Upper lobe of left lung (tissue), 6 donors: Measurements from ENCODE around the gene ABHD17C. TPM values are rescaled to one million over a fixed set of nuclear protein-coding genes. Genes with fewer than 3 reads are reported as not detected.

Source experiments
- ATAC-seq, 2 donors: fragments of 200-7000 bp; cut with Tn5 transposase; one replicate each; pipeline ENCODE4 v1.9.1; 2022; ENCODE audit warnings: mild to moderate bottlenecking in 2 of 2, moderate library complexity in 2 of 2; ENCODE audit not compliant: low FRiP score in 2 of 2
- DNase-seq, 2 donors: peaks; one replicate each; pipeline ENCODE4 v3.0.0-alpha.2; 2019 to 2020
- H3K27ac ChIP-seq, 4 donors: fragments of 200-600 bp; sonication (generic); one replicate each; pipeline ENCODE4 v1.5.1; 2016 to 2019
- H3K27me3 ChIP-seq, 4 donors: fragments of 200-600 bp; sonication (generic); one replicate each; pipeline ENCODE4 v1.5.1; 2017 to 2019
- H3K36me3 ChIP-seq, 4 donors: fragments of 200-600 bp; sonication (generic); one replicate each; pipeline ENCODE4 v1.5.1; 2016 to 2019
- H3K4me1 ChIP-seq, 4 donors: fragments of 200-600 bp; sonication (generic); one replicate each; pipeline ENCODE4 v1.5.1; 2018 to 2019
- H3K4me3 ChIP-seq, 4 donors: fragments of 200-600 bp; sonication (generic); one replicate each; pipeline ENCODE4 v1.5.1; 2017 to 2019; ENCODE audit warnings: mild to moderate bottlenecking in 2 of 4, moderate library complexity in 1 of 4
- H3K9me3 ChIP-seq, 4 donors: fragments of 200-600 bp; sonication (generic); one replicate each; pipeline ENCODE4 v1.5.1; 2018 to 2019
- CTCF ChIP-seq, 6 experiments: fragments of 450-650 bp in 4 of 6; fragments of 200-600 bp in 2 of 6; sonication (generic) in 2 of 6; IDR thresholded peaks; one replicate each; pipeline ENCODE4 v1.5.1; 2016 to 2019; ENCODE audit warnings: antibody characterized with exemption in 6 of 6
- EP300 ChIP-seq, 4 donors: sonication (generic); formaldehyde crosslinking; IDR thresholded peaks; one replicate each; pipeline ENCODE4 v1.5.1; 2017; ENCODE audit warnings: antibody characterized with exemption in 4 of 4, control low read depth in 2 of 4
- POLR2A ChIP-seq, 4 donors: fragments of 450-650 bp; IDR thresholded peaks; one replicate each; pipeline ENCODE4 v1.5.1; 2016 to 2017; ENCODE audit warnings: antibody characterized with exemption in 4 of 4, mild to moderate bottlenecking in 2 of 4
- POLR2AphosphoS5 ChIP-seq, 2 donors: sonication (generic); formaldehyde crosslinking; IDR thresholded peaks; one replicate each; pipeline ENCODE4 v1.5.1; 2017; ENCODE audit warnings: antibody characterized with exemption in 2 of 2
- WGBS, 2 donors: methylation state at CpG; one replicate each; pipeline ENCODE4 v1.1.5; 2017 to 2018; 5-methylcytosine and 5-hydroxymethylcytosine counted together
- total RNA-seq, 6 donors: library from RNA; depleted of rRNA in 4 of 6; stranded (reverse); fragments of >200 nt in 4 of 6; gene quantifications; one replicate each; pipeline versions ENCODE4 v1.1.0 to v1.2.1, GENCODE V29; 2016 to 2021
- donor health status: DM: no; HTN: no; CAD: no; lungs with moderate emphysema.
- donor health status: DM: no; HTN: yes; CAD: no; lungs with severe emphysema.

The ABHD17C gene
- total RNA-seq, 6 donors from 2014 or later: 15.7 to 34.2 (median 25.5) TPM

GRCh38 chr15:80668546-80669236 is 26.4 kb upstream of the ABHD17C start:
- Histone ChIP-seq H3K4me3 (no peak overlapping the region), H3K36me3 (no peaks in the 10 kb centered on the region), H3K4me1 (no peaks in the 10 kb centered on the region), H3K9me3 (no peaks in the 10 kb centered on the region), H3K27me3 (no peaks in the 10 kb centered on the region), H3K27ac (no peak overlapping the region)
- WGBS, 2 donors: 75 to 76% methylated on average over 3 of the region's 3 CpGs
- no peak for TF ChIP-seq POLR2AphosphoS5 (IDR thresholded peaks at IDR 0.05)
- TF ChIP-seq EP300 (IDR thresholded peaks at IDR 0.05): no peak
- DNase-seq (no peak), ATAC-seq (no peak)

GRCh38 chr15:80669663-80670273 is 25.3 kb upstream of the ABHD17C start:
- no peak for DNase-seq
- H3K36me3 ChIP-seq: no peaks in the 10 kb centered on the region
- ATAC-seq: no peak
- no peaks in the 10 kb centered on the region for H3K4me1 ChIP-seq
- H3K27ac ChIP-seq: no peak overlapping the region
- TF ChIP-seq POLR2AphosphoS5 (IDR thresholded peaks at IDR 0.05) (no peak), POLR2A (IDR thresholded peaks at IDR 0.05) (no peak)
- no peaks in the 10 kb centered on the region for H3K27me3 ChIP-seq
- H3K9me3 ChIP-seq: no peaks in the 10 kb centered on the region
- WGBS, 2 donors: 68 to 77% methylated on average over 2 of the region's 2 CpGs
- H3K4me3 ChIP-seq: no peak overlapping the region

- no peak for DNase-seq
- no peaks in the 10 kb centered on the region for H3K27me3 ChIP-seq
- no peak overlapping the region for H3K4me3 ChIP-seq
- H3K36me3 ChIP-seq: no peaks in the 10 kb centered on the region
- H3K4me1 ChIP-seq: peaks cover 0 to 4% (median 0%) of the 10 kb centered on the region in 4 donors
- no peak for ATAC-seq
- no peak overlapping the region for H3K27ac ChIP-seq
- WGBS, 2 donors: 84 to 88% methylated on average over 6 of the region's 6 CpGs
- H3K9me3 ChIP-seq: no peaks in the 10 kb centered on the region
- TF ChIP-seq POLR2AphosphoS5 (IDR thresholded peaks at IDR 0.05) (no peak), POLR2A (IDR thresholded peaks at IDR 0.05) (no peak), CTCF (IDR thresholded peaks at IDR 0.05) (no peak), EP300 (IDR thresholded peaks at IDR 0.05) (no peak)
These were observed 21.4 kb upstream of the ABHD17C start for GRCh38 chr15:80673561-80674244.

GRCh38 chr15:80674245-80674614 is 20.9 kb upstream of the ABHD17C start:
- Histone ChIP-seq H3K4me1 (peaks cover 0 to 4% (median under 1%) of the 10 kb centered on the region in 4 donors), H3K9me3 (no peaks in the 10 kb centered on the region), H3K4me3 (no peak overlapping the region), H3K27ac (no peak overlapping the region), H3K27me3 (no peaks in the 10 kb centered on the region), H3K36me3 (no peaks in the 10 kb centered on the region)
- ATAC-seq (no peak), DNase-seq (no peak)
- TF ChIP-seq EP300 (IDR thresholded peaks at IDR 0.05) (no peak), POLR2A (IDR thresholded peaks at IDR 0.05) (no peak), CTCF (IDR thresholded peaks at IDR 0.05) (no peak), POLR2AphosphoS5 (IDR thresholded peaks at IDR 0.05) (no peak)

GRCh38 chr15:80677041-80677440 is 18.1 kb upstream of the ABHD17C start:
- Histone ChIP-seq H3K36me3 (no peaks in the 10 kb centered on the region), H3K4me1 (peaks cover 3 to 9% (median 5%) of the 10 kb centered on the region in 4 donors), H3K27me3 (no peaks in the 10 kb centered on the region), H3K9me3 (no peaks in the 10 kb centered on the region), H3K27ac (no peak overlapping the region), H3K4me3 (no peak overlapping the region)
- WGBS, 2 donors: 95 to 96% methylated on average over 2 of the region's 2 CpGs
- TF ChIP-seq EP300 (IDR thresholded peaks at IDR 0.05) (no peak), CTCF (IDR thresholded peaks at IDR 0.05) (no peak), POLR2AphosphoS5 (IDR thresholded peaks at IDR 0.05) (no peak), POLR2A (IDR thresholded peaks at IDR 0.05) (no peak)
- no peak for DNase-seq
- ATAC-seq: no peak
